Glomerular visceral epithelial cell (primary cell): ENCODE data around the gene SULT1E1.
"Not testable (repeated sequence)": the region's sequence is repeated elsewhere in the genome, so short reads cannot be mapped to it uniquely, and the experiment has no call there.

Experiments used
- DNase-seq: peaks from one replicate; pipeline ENCODE4 v3.0.0-alpha.2; 2016; ENCODE audit errors: extremely low spot score

Gene SULT1E1

DNA sequence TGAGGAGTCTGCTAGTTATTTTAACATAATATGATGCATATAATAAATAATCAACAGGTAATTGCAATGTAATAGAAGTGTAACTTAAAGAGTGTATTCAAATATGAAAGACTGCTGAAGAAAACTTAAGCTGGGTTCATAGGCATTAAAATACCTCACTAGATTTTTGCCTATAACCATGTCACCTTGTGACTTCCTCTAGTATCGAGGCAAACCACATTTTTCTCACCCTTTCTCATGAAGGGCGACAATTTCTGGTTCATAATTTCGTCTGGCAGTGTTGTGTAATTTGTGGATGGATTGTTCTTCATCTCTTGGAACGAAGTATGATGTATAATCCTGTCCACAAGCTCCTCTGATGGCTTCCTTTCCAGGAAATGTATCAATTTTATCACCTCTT is 16.0 kb downstream of the SULT1E1 start:
- DNase-seq: no peak

DNA sequence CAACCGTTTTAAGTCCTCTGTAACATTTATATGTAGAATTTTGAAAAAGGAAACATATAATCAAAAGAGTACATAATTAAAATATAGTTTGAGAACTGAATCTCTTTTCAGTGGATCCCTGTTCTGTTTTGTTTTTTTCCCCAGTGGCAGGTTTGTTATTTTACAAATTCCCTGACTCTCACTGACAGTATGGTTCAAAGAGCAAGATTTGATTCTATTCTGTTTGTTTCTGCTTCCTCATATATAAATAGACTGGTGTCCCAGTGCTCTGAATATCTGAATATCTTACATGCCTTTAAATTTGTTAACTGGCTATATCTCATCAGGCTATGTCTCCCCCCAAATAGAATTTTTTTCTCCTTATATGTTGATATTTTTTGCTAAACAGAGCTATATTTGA is 16.6 kb downstream of the SULT1E1 start:
- no peak for DNase-seq

DNA sequence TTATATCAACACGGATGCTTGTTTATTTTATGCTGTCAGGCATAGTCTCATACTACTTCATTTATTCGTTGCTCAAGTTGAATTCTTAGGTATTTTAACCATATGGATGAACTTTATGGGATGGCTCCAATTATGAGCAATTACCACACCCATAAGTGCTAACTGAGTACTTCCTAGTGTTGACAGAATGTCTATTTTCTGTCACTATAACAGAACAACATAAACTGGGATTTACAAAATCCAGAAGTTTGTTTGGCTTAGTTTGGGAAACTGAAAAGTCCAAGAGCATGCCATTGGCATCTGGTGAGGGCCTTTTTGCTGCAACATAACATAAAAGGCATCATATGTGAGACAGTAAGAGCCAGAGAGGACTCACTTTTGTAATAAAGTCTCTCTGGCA is 21.0 kb downstream of the SULT1E1 start:
- no peak for DNase-seq

DNA sequence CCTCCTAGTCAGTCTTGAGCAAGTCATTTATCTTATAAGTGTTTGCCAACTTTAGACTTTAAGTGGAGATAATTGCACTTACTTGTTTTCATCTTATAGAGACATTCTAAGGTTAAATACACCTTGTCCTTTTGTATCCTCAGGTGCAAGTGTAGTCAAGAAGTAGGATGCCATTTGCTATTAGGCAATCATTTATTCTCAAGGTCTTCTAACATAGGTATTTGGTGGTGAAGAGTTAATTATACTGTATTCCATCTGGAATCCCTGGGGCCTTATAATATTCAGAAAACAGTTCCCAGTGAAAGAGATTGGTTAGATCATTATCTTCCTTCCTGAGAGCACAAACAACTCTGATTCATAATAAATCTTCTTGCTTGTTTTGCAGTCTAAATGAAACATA is 23.7 kb downstream of the SULT1E1 start:
- no peak for DNase-seq

DNA sequence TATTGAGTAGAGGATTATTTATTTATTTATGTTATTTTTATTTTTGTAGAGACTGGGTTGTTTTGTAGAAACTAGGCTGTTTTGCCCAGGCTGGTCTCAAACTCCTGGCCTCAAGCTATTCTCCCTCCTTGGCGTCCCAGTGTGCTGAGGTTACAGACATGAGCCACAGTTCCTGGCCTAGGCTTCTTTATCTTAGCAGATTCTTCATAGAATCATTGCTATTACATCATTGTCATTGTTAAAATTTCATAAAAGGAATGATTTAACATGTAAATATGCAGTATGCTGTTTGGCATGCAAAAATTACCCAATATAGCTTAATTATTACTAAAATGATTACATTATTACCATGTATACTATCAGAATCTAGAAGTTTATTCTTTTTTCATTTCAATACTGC is 24.2 kb downstream of the SULT1E1 start:
- no peak for DNase-seq

DNA sequence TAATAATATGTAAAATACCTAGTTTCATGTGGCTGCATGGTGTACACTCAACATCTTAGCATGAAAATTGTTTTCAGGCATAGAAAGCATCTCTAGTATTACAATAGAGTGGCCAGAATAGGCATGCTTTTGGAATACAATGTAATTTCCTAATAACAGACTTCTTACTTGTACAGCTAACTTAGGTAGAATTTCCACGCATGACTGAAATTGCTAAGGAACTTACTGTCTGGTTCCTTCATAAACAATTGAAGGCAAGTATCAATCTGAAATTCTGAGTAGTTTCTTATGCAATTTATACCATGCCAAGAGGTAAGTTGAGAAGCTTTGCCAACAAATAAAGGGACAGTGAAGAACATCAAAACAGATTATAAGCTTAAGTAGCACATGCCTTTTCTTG is 26.7 kb downstream of the SULT1E1 start:
- no peak for DNase-seq

DNA sequence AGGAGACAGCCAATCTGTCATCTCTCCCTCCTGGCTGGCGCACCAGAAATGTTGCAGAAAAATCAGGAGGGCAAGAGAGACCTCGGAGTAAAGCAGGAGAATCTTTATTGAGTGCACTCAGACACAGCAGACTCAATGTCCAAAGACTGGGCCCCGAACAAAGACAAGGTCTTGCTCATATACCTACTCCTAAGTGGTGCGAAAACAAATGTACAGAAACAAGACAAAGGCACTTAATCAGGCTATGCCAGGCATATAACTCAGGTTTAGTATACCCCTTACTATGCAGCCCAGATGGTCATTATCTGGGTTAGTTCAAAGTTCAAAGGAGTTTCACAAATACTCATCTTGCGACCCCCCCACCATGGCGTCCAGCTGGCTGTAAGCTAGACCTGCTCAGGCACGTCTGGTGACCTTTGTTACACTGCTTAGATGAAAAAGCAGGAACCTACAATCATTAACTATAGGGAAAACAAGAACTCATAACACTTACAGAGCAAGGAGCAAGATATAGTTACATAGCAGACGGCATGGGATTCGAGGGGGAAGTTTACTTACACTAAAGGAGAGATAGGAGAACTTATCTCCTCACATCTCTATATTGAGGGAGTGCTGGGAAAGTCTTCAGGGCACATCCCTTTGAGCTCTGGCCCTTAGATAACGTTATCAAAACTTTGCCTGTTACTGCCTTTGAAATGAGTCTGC is 27.5 kb downstream of the SULT1E1 start:
- peak; percentile 25 for DNase-seq

DNA sequence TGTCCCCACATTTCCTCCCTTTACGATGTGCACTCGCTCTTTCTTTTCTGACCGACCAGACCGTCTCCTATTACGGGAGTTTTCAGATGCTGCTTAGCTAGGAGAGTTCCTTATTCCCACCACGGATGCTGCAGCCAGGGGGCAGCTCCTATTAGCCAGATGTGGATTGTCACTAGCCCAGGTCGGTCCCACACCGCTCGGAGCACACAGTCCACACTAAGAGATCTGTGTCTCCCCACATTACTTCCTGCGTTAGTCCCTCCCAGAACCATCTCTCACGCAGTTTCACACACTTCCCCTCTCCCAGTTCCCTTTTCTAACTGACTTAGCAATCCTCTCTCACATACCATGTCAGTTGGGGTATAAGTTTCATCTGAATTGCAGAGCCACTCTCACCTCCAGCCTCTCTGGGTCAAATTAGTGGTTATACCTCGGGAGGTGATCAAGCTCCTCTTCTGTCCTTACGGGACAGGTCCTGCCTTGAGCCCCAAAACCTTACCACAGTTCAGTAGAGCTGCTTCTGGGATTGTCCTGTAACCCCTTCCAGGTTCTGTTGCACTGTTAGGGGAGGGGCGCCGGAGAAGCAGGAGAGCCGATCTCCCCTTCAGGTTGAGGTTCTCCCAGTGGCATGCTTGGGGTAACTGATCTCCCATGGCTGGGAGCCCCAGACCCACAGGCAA is 28.2 kb downstream of the SULT1E1 start:
- no peak for DNase-seq

DNA sequence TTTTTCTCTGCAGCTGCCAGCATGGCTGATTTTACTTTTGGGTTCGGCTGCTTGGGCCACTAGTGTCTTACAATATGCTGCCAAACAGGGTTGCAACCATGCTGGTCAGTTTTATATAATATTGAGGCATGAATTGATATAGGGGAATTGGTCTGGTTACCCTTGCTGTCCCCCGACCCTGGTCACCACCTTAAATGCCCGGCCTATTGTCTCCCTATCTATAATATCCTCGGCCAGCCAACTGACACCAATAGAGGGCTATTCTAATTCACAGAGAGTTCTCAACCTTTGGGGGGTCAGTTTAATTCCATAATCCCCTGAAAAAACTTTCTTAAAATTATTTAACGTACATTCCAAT is 28.7 kb downstream of the SULT1E1 start:
- no peak for DNase-seq

DNA sequence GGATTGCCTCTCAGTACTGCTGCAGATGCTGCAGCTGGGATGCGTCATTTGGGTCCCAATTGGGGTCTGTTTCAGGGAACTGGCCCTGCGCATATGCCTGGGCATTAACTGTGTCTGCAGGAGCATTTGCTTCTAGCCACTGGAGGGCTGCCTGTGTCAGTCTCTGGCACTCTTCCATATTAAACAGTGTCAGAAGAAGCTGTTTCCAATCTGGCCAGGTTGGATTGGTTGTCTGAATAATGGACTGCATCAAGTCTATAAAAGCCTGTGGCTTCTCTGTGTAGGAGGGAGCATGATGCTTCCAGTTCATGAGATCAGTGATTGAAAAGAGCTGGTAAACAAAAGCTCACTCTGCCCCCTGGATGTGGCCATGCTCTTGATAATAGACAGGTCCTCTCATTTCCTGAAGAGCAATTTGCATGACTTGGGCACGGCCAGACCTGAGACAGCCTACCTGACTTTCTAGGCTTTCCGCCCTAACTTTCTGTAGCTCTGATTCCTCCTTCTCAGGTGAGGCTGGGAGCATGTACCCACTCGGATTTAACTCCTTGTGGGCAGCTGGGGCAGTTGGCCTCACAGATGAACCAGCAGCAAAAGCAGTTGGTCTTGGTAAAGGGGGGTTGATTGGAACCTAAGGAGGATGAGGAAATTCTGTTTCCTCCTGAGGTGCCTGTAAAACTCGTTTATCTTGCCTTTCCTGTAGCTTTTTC is 29.2 kb downstream of the SULT1E1 start:
- DNase-seq: peak; percentile 20

DNA sequence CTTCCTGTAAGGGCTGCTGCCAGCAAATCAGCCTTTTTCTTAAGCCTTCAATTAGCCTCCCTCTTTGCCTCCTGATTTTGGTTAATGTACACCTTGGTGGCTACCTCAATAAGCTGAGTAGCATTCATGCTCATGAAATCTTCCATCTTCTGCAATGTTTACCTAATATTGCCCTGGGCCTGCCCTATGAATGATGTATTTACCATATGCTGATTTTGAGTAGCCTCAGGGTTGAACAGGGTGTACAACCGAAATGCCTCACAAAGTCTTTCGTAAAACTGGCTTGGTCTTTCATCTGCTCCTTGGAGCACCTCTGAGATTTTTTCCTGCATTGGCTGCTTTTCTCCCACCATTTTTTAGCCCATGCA is 29.8 kb downstream of the SULT1E1 start:
- no peak for DNase-seq

DNA sequence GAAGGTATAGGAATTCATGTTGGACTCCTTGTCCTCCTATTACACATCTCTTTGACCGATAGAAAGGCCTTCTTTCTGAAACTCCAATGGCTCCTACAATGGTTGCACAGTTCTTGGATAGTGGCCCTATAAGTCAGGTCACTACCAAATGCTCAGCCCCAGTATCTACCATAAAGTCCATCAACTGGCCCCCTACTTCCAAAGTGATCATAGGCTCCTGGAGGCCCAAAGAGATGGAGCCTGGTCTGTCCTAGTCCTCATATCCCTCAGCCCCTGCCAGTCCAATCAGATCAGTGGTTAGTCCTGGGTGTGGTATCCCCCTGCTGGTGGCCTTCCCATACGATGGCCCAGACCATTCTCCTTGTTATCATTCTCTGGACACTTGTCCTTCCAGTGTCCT is 30.3 kb downstream of the SULT1E1 start:
- no peak for DNase-seq

DNA sequence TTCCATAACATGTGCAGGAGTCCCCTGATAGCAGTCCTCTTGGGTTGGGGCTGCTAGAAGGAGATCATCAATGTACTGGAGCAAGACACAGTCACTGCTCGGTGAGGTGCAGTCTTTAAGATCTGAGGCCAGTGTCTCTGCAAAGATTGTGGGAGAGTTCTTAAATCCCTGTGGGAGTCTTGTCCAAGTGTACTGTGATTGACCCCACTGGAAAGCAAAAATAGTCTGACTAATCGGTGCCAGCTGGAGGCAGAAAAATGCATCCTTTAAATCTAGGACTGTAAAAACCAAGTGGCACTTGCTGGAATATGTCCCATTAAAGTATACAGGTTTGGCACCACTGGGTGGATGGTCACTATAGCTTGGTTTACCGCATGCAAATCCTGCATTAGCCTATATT is 31.1 kb downstream of the SULT1E1 start:
- DNase-seq: no peak

DNA sequence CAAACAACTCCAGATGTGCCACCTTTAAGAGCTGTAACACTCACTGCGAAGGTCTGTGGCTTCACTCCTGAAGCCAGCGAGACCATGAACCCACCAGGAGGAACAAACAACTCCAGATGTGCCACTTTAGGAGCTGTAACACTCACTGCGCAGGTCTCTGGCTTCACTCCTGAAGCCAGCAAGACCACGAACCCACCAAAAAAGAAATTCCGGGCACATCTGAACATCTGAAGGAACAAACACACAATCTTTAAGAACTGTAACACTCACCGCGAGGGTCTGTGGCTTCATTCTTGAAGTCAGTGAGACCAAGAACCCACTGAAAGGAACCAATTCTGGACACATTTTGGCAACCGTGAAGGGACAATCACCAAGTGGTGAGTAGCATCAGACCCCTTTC is 34.9 kb downstream of the SULT1E1 start:
- not testable (repeated sequence) for DNase-seq

DNA sequence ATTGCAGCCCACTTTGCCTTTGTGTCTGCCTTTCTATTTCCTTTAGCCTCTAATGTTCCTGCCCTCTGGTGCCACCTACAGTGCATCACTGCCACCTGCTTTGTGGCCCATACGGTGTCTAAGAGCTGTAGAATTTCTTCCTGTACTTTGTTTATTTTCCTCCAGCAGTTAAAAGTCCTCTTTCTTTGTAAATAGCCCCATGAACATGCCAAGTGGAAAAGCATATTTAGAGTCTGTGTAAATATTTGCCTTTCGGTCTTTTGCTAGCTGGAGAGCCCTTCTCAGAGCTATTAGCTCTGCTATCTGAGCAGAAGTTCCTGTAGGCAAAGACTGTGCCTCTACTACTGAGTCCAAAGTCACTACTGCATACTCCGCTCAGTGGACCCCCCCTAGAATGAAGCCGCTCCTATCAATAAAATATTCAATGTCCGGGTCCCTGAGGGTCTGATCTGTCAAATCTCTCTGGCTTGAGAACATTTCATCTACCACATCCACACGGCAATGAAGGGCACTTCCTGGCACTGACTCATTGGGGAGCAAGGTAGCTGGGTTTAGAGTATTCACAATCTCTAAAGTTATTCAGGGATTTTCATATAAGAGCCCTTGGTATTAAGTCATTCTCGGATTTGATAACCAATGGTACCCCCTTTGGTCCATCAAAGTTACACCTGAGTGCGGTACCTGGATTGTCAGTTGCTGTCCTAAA is 36.3 kb downstream of the SULT1E1 start:
- DNase-seq: peak; percentile 22

DNA sequence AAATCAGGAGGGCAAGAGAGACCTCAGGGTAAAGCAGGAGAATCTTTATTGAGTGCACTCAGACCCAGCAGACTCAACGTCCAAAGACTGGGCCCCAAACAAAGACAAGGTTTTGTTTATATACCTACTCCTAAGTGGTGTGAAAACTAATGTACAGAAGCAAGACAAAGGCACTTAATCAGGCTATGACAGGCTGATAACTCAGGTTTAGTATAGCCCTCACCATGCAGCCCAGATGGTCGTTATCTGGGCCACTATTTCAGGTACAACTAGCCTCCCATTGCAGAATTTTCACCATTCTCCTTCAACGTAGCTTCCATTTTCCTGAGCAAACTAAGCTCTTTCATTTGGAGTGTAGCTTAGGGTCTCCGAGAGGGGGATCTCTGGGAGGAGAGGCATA is 36.9 kb downstream of the SULT1E1 start:
- no peak for DNase-seq

DNA sequence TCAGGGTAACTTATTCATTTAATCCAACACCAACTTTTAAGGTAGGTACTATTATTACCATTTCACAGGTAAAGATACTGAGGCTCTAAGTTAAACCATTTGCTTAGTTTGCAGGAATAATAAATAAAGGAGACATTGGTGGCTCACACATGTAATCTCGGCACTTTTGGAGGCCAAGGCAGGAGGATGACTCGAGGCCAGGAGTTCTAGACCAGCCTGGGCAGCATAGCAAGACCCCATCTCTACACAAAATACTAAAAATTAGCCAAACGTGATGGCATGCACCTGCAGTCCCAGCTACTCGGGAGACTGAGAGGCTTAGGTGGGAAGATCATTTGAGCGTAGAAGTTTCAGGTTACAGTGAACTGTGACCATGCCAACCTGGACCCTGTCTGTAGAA is 37.7 kb downstream of the SULT1E1 start:
- DNase-seq: no peak

DNA sequence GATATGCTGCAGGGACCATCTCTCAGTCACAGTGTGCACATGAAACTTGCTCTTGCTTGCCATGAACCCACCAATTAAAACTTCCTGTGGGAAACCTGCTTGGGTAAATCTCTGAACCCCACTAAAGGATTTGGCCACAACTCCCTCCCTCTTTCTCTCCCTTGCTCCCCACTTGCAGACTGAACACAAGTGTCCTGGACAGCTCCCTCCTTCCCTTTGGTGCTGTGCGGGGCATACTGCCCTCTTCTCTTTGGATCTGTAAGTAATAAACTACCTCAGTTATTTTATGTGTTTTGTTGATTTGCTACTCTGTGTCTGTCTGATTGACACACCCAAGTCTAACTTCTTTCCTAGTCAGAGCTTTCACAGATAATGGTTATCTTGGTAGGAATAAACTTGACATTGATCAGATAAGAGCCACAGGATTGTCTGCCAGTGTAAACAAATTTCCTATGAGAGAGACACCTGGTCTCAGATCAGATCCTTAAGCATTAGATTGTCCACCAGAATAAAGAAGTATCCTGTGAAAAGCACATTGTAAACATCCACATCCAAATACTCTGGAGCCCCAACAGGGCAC is 41.8 kb downstream of the SULT1E1 start:
- no peak for DNase-seq

DNA sequence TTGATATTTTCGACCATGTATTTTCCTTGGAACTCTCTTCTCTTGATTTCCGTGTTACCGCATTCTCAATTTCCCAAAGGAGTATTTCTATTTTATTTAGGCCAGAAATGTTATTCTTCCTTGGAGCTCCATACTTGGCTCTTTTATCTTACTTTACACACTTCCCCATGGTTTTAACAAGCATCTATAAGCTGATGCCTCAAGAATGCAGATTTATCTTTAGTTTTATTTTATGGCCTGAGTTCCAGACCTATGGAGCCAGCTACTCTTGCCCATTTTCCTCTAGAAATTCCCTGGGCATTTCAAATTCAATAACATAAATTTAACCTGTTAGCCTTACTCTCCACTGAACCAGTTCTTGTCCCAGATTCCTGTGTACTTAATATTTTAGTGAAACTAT is 43.7 kb downstream of the SULT1E1 start:
- DNase-seq: no peak

DNA sequence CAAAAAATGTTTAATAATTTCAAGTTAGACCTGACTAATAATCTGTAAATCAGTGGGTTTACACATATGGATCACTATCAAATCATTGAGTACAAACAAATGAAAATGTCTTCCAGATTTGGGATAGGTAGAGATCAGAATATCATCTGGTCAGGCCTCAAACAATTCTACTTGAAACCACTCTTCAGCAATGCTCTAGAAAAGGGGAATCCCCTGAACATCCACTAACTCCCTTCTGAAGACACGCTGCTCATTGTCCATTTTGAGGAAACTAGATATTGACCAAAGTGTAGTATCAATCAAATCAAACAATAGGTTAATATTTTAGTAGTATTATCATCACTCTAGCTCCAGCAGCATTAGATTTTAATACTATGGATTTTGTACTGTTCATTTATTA is 46.3 kb downstream of the SULT1E1 start:
- no peak for DNase-seq

DNA sequence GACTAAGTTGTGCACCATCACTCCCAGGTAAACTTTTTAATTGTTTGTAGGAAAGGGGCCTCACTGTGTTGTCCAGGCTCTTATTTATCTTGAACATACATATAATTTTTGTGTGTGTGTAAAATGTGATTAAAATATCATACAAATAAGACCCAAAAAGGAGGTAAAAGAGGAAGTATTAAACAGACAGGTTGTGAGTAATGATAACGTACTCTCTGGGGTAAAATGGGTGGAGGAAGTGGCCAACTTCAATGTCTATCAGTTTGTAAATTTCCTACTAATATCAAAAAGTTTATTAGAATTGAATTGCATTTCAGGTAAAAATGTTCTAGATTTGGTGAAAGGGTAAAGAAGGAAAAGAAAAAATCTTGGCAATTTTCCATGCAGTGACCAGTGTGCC is 48.8 kb downstream of the SULT1E1 start:
- no peak for DNase-seq

DNA sequence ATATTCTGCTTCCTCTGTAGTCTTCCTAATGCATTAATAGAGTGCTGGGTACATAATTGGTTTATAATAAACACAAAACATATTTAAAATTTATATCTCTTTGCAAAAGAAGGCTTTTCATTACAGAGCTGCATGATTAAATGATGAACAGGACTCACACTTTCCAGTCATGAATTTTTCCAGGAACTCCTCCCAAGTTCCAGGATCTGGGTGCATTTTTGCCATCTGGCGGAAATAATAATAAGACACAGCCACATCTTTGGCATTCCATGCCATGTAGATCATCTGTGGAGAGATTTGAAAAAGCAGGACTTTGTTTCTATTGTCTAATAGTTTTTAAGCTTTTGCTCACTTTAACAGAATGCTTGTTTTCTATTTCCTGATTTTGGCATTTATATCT is 59.3 kb downstream of the SULT1E1 start:
- DNase-seq: peak; percentile 11
